ENCODE results near the gene CEL. TPM values are rescaled to one million over a fixed set of nuclear protein-coding genes. Genes with fewer than 3 reads are reported as not detected.

Gene CEL
- total RNA-seq, 4 donors from 2014 or later: 0.75 TPM; not detected in 3

GRCh38 chr9:133042676-133043075 is 19.1 kb upstream of the CEL start:
- no peak for TF ChIP-seq CTCF (IDR thresholded peaks at IDR 0.05; ENCODE audit: low read depth)

- TF ChIP-seq CTCF (IDR thresholded peaks at IDR 0.05; ENCODE audit: low read depth): no peak
Observed at GRCh38 chr9:133043449-133044035, 18.2 kb upstream of the CEL start.

- no peak for TF ChIP-seq CTCF (IDR thresholded peaks at IDR 0.05; ENCODE audit: low read depth)
Observed at GRCh38 chr9:133044125-133044524, 17.7 kb upstream of the CEL start.

- no peak for TF ChIP-seq CTCF (IDR thresholded peaks at IDR 0.05; ENCODE audit: low read depth)
Observed at GRCh38 chr9:133044661-133045060, 17.1 kb upstream of the CEL start.

- no peak for TF ChIP-seq CTCF (IDR thresholded peaks at IDR 0.05; ENCODE audit: low read depth)
Observed at GRCh38 chr9:133045132-133045531, 16.6 kb upstream of the CEL start.

GRCh38 chr9:133046196-133046899 is 15.4 kb upstream of the CEL start:
- TF ChIP-seq CTCF (IDR thresholded peaks at IDR 0.05; ENCODE audit: low read depth): no peak

GRCh38 chr9:133046900-133047295 is 14.9 kb upstream of the CEL start:
- no peak for TF ChIP-seq CTCF (IDR thresholded peaks at IDR 0.05; ENCODE audit: low read depth)
